A204.1 (cell line): ENCODE data around the gene NSD2.
"Not testable (repeated sequence)": the region's sequence is repeated elsewhere in the genome, so short reads cannot be mapped to it uniquely, and the experiment has no call there.

Experiments
- FAIRE-seq: peaks from 2 replicates; lab custom pipeline; 2012; peaks lifted over from hg19 to GRCh38; lab: Jason Lieb, UNC

The NSD2 gene

GRCh38 chr4:1899149-1900086 is 28.2 kb downstream of the NSD2 start:
- no peak for FAIRE-seq

- FAIRE-seq, result no peak
Observed at GRCh38 chr4:1900087-1900433, 28.9 kb downstream of the NSD2 start.

- no peak for FAIRE-seq
Observed at GRCh38 chr4:1900624-1901023, 29.4 kb downstream of the NSD2 start.

- FAIRE-seq, result no peak
Observed at GRCh38 chr4:1901127-1901526, 29.9 kb downstream of the NSD2 start.

- no peak for FAIRE-seq
Observed at GRCh38 chr4:1902243-1902642, 31.1 kb downstream of the NSD2 start.

GRCh38 chr4:1903035-1903434 is 31.8 kb downstream of the NSD2 start:
- FAIRE-seq, result no peak

DNA sequence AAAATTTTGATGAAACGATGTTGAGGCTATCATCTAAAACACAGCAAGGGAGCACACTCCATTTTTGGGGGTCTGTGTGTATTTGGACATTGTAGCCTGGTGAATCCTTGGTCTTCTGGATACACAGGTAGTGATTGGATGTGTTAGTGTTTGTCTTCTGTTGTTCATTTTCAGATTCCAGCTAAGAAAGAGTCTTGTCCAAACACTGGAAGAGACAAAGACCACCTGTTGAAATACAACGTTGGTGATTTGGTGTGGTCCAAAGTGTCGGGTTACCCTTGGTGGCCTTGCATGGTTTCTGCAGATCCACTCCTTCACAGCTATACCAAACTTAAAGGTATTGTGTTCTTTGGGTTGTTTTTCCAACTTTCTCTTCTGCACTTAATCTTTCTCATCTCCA is 32.8 kb downstream of the NSD2 start:
- no peak for FAIRE-seq

DNA sequence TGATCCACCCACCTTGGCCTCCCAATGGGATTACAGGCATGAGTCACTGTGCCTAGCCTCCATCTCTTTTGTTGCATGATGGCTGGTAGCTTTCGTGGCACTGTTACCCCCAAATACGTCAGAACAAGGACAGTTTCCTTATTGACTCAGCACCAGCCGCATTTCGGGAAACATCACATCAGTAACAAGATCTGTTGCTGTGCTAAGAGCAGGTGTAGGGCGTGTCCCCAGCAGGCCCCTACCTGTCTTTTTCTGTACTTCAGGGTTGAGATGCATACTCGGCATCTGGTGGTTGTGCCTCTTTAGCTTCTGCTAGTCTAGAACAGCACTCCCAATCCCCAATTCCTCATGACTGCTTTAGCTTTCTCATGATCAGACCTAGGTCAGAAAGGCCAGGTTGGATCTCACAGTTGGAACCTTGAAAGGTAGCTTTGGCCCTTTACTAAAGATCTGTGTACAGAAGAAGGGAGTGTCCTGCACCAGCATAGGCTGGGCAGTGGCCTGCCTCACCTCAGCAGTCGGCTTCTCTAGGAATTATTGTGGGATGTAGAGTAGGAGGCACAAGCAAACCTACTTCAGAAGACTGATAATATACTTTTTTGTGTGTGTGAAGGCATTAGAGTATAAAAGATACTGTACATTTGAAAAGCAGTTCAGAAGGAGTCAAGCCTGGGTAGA is 36.8 kb downstream of the NSD2 start:
- no peak for FAIRE-seq

- FAIRE-seq, result not testable (repeated sequence)
Observed at GRCh38 chr4:1909696-1910095, 38.5 kb downstream of the NSD2 start.

- FAIRE-seq, result no peak
Observed at GRCh38 chr4:1910643-1911042, 39.5 kb downstream of the NSD2 start.

DNA sequence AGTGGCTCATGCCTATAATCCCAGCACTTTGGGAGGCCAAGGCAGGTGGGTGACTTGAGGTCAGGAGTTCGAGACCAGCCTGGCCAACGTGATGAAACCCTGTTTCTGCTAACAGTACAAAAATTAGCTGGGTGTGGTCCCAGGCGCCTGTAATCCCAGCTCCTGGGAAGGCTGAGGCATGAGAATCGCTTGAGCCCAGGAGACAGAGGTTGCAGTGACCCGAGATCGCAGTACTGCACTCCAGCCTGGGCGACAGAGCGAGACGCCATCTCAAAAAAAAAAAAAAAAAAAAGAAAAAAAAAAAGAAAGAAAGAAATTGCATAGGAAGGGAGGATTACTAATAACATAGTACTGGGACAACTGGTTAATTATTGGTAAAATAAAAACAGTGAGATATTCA is 40.1 kb downstream of the NSD2 start:
- not testable (repeated sequence) for FAIRE-seq

- no peak for FAIRE-seq
Observed at GRCh38 chr4:1922821-1923220, 51.6 kb downstream of the NSD2 start.

DNA sequence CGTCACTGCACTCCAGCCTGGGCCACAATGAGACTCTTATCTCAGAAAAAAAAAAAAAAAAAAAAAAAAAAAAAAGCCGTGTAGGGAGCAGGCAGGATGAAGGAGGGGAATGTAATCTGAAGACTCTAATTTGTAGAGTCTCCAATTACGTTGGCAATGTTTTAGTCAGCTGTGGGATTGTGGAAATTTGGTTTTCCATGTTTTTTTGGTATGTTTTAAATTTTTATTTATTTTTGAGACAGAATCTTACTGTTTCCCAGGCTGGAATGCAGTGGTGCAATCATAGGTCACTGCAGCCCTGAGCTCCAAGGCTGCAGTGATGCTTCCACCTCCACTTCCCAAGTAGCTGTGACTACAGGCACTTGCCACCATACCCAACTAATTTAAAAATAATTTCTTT is 56.5 kb downstream of the NSD2 start:
- FAIRE-seq, result no peak

DNA sequence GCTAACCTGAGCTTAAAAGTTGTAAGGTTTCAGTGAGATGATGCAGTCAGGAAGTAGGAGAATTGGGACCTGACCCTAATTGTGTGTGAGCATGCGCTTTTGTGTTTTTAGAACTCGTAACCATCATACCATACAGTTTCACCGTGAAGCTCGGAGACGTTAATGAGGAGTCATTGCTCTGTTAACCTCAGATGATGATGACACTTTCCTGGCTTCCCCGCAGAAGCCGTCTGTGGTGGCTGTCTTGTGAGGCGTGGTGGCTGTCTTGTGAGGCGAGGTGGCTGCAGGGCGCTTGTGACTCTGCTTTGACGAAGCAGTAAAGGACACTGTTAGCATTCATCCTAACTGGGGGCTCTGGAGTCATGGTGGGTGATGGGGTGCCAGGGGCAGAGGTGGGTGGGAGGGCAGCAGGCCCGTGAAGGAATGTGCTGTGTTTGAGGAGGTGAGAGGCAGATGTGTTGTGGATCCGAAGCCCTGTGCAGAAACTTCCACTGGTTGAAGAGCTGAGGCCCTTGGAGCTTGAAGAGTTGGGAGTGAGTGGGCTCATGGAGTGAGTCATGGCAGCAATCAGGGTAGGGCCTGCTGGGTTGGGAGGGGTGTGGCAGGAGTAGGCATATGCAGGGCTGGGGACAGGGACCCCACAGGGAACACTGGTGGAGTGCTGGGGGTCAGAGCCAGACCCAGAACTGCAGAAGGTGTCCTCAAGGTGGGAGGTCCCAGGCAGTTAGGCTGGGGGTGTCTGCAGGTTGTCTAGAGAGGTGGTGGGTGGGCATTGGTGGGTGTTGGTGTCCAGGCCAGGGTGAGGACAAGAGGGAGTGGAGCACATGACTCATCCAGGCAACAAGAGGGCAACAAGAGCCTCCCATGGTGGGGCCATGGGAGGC is 57.4 kb downstream of the NSD2 start:
- no peak for FAIRE-seq

GRCh38 chr4:1932736-1933135 is 61.5 kb downstream of the NSD2 start:
- FAIRE-seq, result no peak

DNA sequence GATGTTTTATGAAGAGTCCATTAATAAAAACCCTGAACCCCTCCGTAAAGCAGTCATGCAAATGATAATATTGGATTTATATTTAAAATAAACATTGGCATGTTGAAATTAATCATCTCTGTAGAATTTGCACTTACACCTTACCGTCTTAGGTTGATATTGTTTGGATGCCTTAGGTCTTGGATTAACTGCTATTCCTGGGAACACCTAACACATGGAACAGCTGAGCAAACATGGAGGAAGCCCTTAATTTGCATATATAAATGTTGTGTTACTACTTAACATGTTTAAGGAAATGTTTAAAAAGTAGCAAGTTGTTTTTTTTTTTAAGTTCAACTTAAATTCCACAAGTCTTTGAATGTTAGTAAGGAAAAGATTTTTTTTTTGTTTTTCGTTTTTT is 62.5 kb downstream of the NSD2 start:
- FAIRE-seq, result no peak

DNA sequence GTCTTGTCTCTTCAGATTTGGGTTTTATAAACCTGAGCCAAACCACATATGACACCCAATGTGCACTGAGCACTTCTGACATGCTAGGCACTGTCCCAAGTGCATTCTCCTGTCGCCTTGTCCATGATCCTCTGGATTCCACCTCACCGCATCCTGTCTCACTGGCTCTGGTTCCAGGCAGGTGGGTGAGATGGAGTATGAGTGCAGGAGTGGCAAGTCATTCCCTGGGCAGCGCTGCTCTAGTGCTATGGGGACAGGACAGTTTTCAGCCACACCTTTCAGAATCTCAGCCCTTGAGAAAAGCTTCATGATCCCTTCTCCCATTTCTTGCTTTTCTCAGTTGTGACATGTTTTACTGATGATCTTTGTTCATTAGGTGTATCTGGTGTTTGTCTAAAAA is 66.4 kb downstream of the NSD2 start:
- FAIRE-seq, result no peak

GRCh38 chr4:1938027-1938426 is 66.8 kb downstream of the NSD2 start:
- FAIRE-seq, result no peak

DNA sequence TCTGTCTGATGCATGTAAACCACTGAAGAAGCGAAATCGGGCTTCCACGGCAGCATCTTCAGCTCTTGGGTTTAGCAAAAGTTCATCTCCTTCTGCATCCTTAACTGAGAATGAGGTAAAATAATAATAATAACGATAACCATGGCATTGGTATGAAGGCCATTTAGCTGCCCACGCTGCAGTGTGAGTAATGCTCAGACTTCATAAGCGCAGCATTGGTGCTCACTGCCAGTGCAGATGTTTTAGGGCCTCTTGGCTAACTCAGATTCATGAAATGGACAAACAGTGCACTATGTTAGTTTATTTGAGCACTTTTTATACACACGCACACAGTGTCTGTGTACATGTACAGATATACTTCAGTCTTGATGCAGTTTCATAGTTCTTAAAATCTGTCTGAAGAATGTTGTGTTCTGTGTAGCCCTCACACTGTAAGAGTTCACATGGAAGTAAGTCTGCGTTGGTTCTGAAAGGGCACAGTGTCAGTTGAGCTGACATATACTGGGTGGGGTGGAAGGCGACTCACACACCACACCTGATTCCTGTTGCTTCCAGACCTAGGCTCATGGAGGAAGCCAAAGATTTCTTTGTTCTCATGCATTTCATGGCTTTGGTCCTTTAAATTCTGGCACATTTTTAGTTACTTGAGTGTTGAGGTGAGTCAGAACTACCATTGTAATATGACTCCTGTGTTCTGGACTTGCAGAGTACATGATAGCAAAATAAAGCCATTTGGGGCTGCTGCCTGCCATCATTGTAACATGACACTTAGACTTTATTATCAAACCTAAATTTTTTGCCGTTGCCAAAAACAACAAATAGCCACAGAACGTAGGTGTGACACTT is 68.7 kb downstream of the NSD2 start:
- FAIRE-seq, result no peak

DNA sequence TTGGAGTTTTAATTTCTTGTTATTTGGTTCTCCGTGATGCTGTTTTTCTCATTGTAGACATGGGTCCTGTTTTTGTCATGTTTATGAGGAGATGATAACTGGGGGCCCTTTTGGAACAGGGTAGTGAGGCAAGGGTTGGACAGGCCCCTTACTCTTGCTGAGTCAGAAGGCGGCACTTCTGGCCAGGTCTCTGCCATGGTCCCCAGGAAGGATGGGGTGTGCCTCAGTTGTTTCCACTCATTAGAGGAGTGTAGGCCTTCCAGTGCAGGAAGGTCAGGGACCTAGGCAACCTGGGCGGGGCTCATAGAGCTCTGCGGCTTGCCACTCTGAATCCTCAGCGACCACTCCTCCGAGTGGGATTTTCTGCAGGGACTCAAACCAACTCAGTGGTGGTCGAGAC is 69.4 kb downstream of the NSD2 start:
- no peak for FAIRE-seq

DNA sequence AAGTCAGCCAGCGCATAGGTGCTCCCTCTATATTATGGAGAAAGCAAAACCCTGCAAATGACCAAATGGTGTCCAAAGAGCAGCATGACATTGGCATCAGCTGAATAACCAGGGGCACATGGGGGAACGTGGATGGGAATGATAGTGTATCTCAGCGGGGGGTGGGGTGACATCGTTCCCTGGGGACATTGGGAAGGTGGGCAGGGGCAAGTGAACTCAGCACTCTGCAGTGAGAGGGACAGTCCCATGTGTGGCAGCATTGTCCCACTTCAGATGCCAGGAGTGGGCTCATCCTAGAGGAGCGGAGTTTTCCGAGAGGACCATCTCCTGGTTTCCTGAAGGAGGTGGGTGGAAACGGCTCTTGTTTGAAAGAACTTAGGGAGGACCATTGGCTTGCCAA is 72.7 kb downstream of the NSD2 start:
- FAIRE-seq, result no peak
